Astrocyte (in vitro differentiated cells and primary cell): Measurements from ENCODE around the gene MARK4. TPM values are rescaled to one million over a fixed set of nuclear protein-coding genes. Genes with fewer than 3 reads are reported as not detected.

Experiments used
- DNase-seq: peaks from one replicate; pipeline ENCODE4 v3.0.0-alpha.2; 2010; ENCODE audit warnings: low read depth
- FAIRE-seq: peaks from 2 replicates; lab custom pipeline; 2011; peaks lifted over from hg19 to GRCh38; lab: Jason Lieb, UNC
- H2AFZ ChIP-seq: 2 replicates; pipeline ENCODE4 v1.6.0; 2012; ENCODE audit warnings: low read depth, low read length, inconsistent platforms
- H3K27ac ChIP-seq: 2 replicates; pipeline ENCODE4 v1.5.1; 2011; ENCODE audit warnings: low read depth, low read length, inconsistent platforms
- H3K27me3 ChIP-seq: 2 replicates; pipeline ENCODE4 v1.6.0; 2011; ENCODE audit warnings: low read length, inconsistent platforms; ENCODE audit not compliant: insufficient read depth
- H3K36me3 ChIP-seq: 2 replicates; pipeline ENCODE4 v1.5.1; 2011; ENCODE audit warnings: low read length, inconsistent platforms; ENCODE audit not compliant: insufficient read depth
- H3K4me1 ChIP-seq: 2 replicates; pipeline ENCODE4 v1.5.1; 2011; ENCODE audit warnings: low read length, inconsistent platforms; ENCODE audit not compliant: insufficient read depth
- H3K4me2 ChIP-seq: 2 replicates; pipeline ENCODE4 v1.6.0; 2012; ENCODE audit warnings: low read length, inconsistent platforms
- H3K4me3 ChIP-seq: 2 replicates; pipeline ENCODE4 v1.5.1; 2011; ENCODE audit warnings: low read depth, mild to moderate bottlenecking, low read length, inconsistent platforms; ENCODE audit not compliant: insufficient read depth
- H3K79me2 ChIP-seq: 2 replicates; pipeline ENCODE4 v1.6.0; 2012; ENCODE audit warnings: mild to moderate bottlenecking, low read length, inconsistent platforms; ENCODE audit not compliant: insufficient read depth
- H3K9ac ChIP-seq: 2 replicates; pipeline ENCODE4 v1.6.0; 2012; ENCODE audit warnings: mild to moderate bottlenecking, low read length, inconsistent platforms
- H3K9me3 ChIP-seq: 2 replicates; pipeline ENCODE4 v1.5.1; 2012; ENCODE audit warnings: low read depth, mild to moderate bottlenecking, low read length, inconsistent platforms; ENCODE audit not compliant: insufficient read depth
- H4K20me1 ChIP-seq: 2 replicates; pipeline ENCODE4 v1.6.0; 2012; ENCODE audit warnings: low read length, inconsistent platforms; ENCODE audit not compliant: insufficient read depth
- H3K27ac Mint-ChIP-seq: one replicate; pipeline ENCODE4 v1.8.0; 2021; ENCODE audit warnings: mild to moderate bottlenecking, mixed read lengths; ENCODE audit not compliant: unreplicated experiment
- H3K27me3 Mint-ChIP-seq: one replicate; pipeline ENCODE4 v1.8.0; 2021; ENCODE audit warnings: low read depth, mixed read lengths; ENCODE audit not compliant: unreplicated experiment
- H3K36me3 Mint-ChIP-seq: one replicate; pipeline ENCODE4 v1.8.0; 2021; ENCODE audit warnings: low read depth, mixed read lengths; ENCODE audit not compliant: unreplicated experiment
- H3K4me1 Mint-ChIP-seq: one replicate; pipeline ENCODE4 v1.8.0; 2021; ENCODE audit warnings: low read depth, mixed read lengths; ENCODE audit not compliant: unreplicated experiment
- H3K4me3 Mint-ChIP-seq: one replicate; pipeline ENCODE4 v1.8.0; 2021; ENCODE audit warnings: mild to moderate bottlenecking, moderate library complexity, mixed read lengths; ENCODE audit not compliant: unreplicated experiment
- H3K9me3 Mint-ChIP-seq: one replicate; pipeline ENCODE4 v1.8.0; 2021; ENCODE audit warnings: mild to moderate bottlenecking, mixed read lengths; ENCODE audit not compliant: unreplicated experiment
- EZH2 ChIP-seq: IDR thresholded peaks from 2 replicates; pipeline ENCODE4 v1.6.1; 2012; ENCODE audit warnings: mild to moderate bottlenecking, low read length, inconsistent platforms; ENCODE audit not compliant: insufficient read depth
- total RNA-seq: library from RNA; stranded (reverse); gene quantifications from 2 replicates; pipeline ENCODE4 v1.2.1, GENCODE V29; 2021
- TF ChIP-seq, protein P1 (sequence below): IDR thresholded peaks from 2 replicates; pipeline ENCODE4 v1.5.1; 2011; ENCODE audit warnings: low read depth, mild to moderate bottlenecking, inconsistent platforms, low read length, moderate library complexity; ENCODE audit not compliant: insufficient read depth

The MARK4 gene
- total RNA-seq, 1 donor from 2014 or later = 61.0 TPM

DNA sequence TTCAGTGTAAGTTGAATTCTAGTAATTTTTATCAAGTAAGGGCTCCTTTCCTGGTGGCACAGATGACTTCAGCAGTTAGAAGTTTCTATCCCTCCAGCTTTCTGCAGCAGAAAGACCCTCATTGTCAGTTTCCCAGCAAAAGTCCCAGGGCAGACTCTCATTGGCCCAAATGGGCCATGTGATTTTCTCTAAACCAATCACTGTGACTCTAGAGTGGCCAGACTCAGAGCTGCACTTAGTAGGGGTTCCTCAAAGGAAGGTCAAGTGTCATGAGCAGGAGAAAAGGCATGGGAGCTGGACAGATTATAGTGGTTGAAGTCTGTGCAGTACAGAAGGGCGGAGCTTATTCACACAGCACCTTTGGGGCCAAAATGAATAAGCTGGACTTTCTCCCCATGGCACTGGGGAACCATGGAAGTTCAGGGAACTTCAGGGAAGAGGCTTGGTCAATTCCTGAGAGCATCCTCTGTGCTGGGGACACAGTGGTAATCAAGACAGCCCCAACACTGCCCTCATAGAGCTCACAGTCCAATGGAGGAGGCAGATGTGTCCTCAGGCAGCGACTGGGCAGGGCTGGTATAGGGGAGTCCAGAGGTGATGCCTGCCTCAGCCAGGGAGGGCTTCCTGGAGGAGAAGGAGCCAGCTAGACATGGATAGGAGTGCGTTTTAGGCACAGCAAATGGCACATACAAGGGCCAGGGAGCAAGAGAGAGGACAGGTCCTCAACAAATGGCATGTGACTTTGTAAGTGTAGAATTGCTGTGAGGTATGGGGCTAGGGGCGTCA lies 53.3 kb downstream of the MARK4 start:
- Histone ChIP-seq H3K9ac (no peak overlapping the region), H3K36me3 (no peaks in the 10 kb centered on the region), H3K4me2 (no peak overlapping the region), H3K9me3 (no peaks in the 10 kb centered on the region), H4K20me1 (peaks cover 4% of the 10 kb centered on the region), H2AFZ (no peak overlapping the region), H3K4me1 (peaks cover 3% of the 10 kb centered on the region), H3K27me3 (no peaks in the 10 kb centered on the region), H3K79me2 (no peaks in the 10 kb centered on the region), H3K4me3 (no peak overlapping the region), H3K27ac (no peak overlapping the region)
- no peak overlapping the region for H3K4me3 Mint-ChIP-seq
- peaks cover 18% of the 10 kb centered on the region for H3K36me3 Mint-ChIP-seq
- H3K27ac Mint-ChIP-seq = no peak overlapping the region
- TF ChIP-seq EZH2 = no peak
- TF ChIP-seq, protein P1, sequence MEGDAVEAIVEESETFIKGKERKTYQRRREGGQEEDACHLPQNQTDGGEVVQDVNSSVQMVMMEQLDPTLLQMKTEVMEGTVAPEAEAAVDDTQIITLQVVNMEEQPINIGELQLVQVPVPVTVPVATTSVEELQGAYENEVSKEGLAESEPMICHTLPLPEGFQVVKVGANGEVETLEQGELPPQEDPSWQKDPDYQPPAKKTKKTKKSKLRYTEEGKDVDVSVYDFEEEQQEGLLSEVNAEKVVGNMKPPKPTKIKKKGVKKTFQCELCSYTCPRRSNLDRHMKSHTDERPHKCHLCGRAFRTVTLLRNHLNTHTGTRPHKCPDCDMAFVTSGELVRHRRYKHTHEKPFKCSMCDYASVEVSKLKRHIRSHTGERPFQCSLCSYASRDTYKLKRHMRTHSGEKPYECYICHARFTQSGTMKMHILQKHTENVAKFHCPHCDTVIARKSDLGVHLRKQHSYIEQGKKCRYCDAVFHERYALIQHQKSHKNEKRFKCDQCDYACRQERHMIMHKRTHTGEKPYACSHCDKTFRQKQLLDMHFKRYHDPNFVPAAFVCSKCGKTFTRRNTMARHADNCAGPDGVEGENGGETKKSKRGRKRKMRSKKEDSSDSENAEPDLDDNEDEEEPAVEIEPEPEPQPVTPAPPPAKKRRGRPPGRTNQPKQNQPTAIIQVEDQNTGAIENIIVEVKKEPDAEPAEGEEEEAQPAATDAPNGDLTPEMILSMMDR = no peak
- H3K4me1 Mint-ChIP-seq = peaks cover 4% of the 10 kb centered on the region
- no peaks in the 10 kb centered on the region for H3K27me3 Mint-ChIP-seq
- FAIRE-seq (no peak), DNase-seq (no peak)
- H3K9me3 Mint-ChIP-seq = no peaks in the 10 kb centered on the region

DNA sequence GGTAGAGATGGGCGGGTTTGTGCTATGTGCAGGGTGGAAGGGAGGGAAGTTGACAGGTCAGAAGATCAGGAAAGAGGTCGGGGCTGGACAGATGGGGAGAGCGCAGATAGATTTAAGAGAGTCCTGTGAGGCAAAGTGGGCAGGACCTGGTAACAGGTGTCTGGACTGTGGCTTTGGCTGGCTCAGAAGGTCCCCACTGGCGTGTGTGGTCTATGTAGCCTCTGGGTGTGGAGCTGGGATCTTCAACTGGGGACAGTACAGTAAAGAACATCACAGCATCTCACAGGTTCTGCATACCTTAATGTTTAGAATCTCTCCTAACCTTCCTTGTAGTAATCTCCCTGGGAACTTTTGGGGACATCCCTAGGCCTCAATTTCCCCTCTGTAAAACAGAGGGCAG lies 53.9 kb downstream of the MARK4 start:
- Mint-ChIP-seq H3K4me3 (no peak overlapping the region), H3K36me3 (peaks cover 17% of the 10 kb centered on the region), H3K27me3 (no peaks in the 10 kb centered on the region), H3K4me1 (peaks cover 2% of the 10 kb centered on the region), H3K9me3 (no peaks in the 10 kb centered on the region), H3K27ac (no peak overlapping the region)
- no peak overlapping the region for H3K9ac ChIP-seq
- H3K4me2 ChIP-seq = no peak overlapping the region
- no peaks in the 10 kb centered on the region for H3K36me3 ChIP-seq
- no peak for DNase-seq
- no peak overlapping the region for H2AFZ ChIP-seq
- H3K4me1 ChIP-seq = peaks cover 3% of the 10 kb centered on the region
- no peaks in the 10 kb centered on the region for H3K79me2 ChIP-seq
- no peak overlapping the region for H3K4me3 ChIP-seq
- no peaks in the 10 kb centered on the region for H3K27me3 ChIP-seq
- no peak overlapping the region for H3K27ac ChIP-seq
- H4K20me1 ChIP-seq = peaks cover 4% of the 10 kb centered on the region
- H3K9me3 ChIP-seq = no peaks in the 10 kb centered on the region
- TF ChIP-seq, protein P1 = no peak
- no peak for TF ChIP-seq EZH2
- FAIRE-seq = no peak

DNA sequence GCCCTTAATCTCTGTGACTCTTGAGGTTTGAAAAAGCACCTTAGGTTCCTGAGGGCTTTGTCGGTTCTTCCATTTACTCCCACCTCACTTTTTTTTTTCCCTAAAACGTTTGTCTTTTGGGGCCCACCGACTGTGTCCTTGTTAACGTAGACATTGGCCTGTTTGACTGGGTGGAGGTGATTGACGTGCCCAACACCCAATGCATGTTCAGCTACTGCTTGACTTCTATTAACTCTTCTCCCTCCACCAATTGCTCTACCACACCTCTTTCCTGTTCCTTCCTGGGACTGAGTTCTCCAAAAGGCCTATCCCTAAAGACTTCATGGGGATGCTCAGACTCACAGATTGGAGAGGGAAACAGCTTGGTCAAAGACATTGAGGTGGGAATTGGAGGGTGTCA lies 54.4 kb downstream of the MARK4 start:
- DNase-seq = peak; percentile 32
- Mint-ChIP-seq H3K4me3 (no peak overlapping the region), H3K36me3 (peaks cover 14% of the 10 kb centered on the region), H3K27me3 (no peaks in the 10 kb centered on the region), H3K9me3 (no peaks in the 10 kb centered on the region), H3K27ac (no peak overlapping the region), H3K4me1 (peaks cover 2% of the 10 kb centered on the region)
- no peaks in the 10 kb centered on the region for H3K36me3 ChIP-seq
- no peak for FAIRE-seq
- no peak overlapping the region for H3K27ac ChIP-seq
- no peak overlapping the region for H3K4me3 ChIP-seq
- no peaks in the 10 kb centered on the region for H3K27me3 ChIP-seq
- H3K4me1 ChIP-seq = peaks cover 3% of the 10 kb centered on the region
- no peak overlapping the region for H3K9ac ChIP-seq
- H3K4me2 ChIP-seq = no peak overlapping the region
- H4K20me1 ChIP-seq = peaks cover 4% of the 10 kb centered on the region
- H3K9me3 ChIP-seq = no peaks in the 10 kb centered on the region
- H3K79me2 ChIP-seq = no peaks in the 10 kb centered on the region
- no peak overlapping the region for H2AFZ ChIP-seq
- TF ChIP-seq, protein P1 = no peak
- TF ChIP-seq EZH2 = no peak
